SU-DHL-6 (cell line): ENCODE results near the gene OSBPL5.

ENCODE experiments used
- H2AFZ ChIP-seq: fragments of 200-600 bp; sonication (generic); 2 replicates; pipeline ENCODE4 v1.6.1; 2014; ENCODE audit warnings: low read depth, mild to moderate bottlenecking, moderate library complexity, mixed read lengths, antibody characterized with exemption, low read length; ENCODE audit not compliant: severe bottlenecking
- H3F3A ChIP-seq: fragments of 200-600 bp; shearing (Covaris generic); 2 replicates; pipeline ENCODE4 v1.6.0; 2016; ENCODE audit warnings: antibody characterized with exemption, mild to moderate bottlenecking; ENCODE audit not compliant: insufficient read depth
- H3K27ac ChIP-seq: fragments of 200-600 bp; sonication (generic); 2 replicates; pipeline ENCODE4 v1.5.1; 2016; ENCODE audit warnings: low read depth, mild to moderate bottlenecking, low read length, moderate library complexity, mixed read lengths
- H3K27me3 ChIP-seq: fragments of 200-600 bp; sonication (generic), shearing (Covaris generic); 2 replicates; pipeline ENCODE4 v1.6.0; 2014; ENCODE audit warnings: mild to moderate bottlenecking, low read length
- H3K36me3 ChIP-seq: fragments of 200-600 bp; sonication (generic); 2 replicates; pipeline ENCODE4 v1.6.1; 2014; ENCODE audit warnings: mild to moderate bottlenecking, low read length, mixed read lengths
- H3K4me2 ChIP-seq: fragments of 300-600, 200-600 bp; shearing (Covaris generic), sonication (generic); 2 replicates; pipeline ENCODE4 v1.6.0; 2014; ENCODE audit warnings: low read length, low read depth, mild to moderate bottlenecking; ENCODE audit not compliant: poor library complexity, severe bottlenecking
- H3K4me3 ChIP-seq: fragments of 200-600 bp; sonication (generic); 2 replicates; pipeline ENCODE4 v1.5.1; 2014; ENCODE audit warnings: antibody characterized with exemption, low read length, mild to moderate bottlenecking, mixed read lengths; ENCODE audit not compliant: insufficient read depth, poor library complexity, severe bottlenecking
- H3K79me2 ChIP-seq: fragments of 200-600 bp; sonication (generic); 2 replicates; pipeline ENCODE4 v1.6.1; 2014; ENCODE audit warnings: mild to moderate bottlenecking, low read length, moderate library complexity; ENCODE audit not compliant: insufficient read depth
- H3K9ac ChIP-seq: fragments of 200-600 bp; sonication (generic); 2 replicates; pipeline ENCODE4 v1.7.0; 2014; ENCODE audit warnings: mild to moderate bottlenecking, low read length
- H3K9me2 ChIP-seq: fragments of 200-600 bp; sonication (generic); replicated peaks from 2 replicates; pipeline ENCODE4 v1.6.1; 2014; ENCODE audit warnings: low read length; ENCODE audit not compliant: insufficient read depth
- H3K9me3 ChIP-seq: fragments of 200-600 bp; sonication (generic); 2 replicates; pipeline ENCODE4 v1.6.1; 2014; ENCODE audit warnings: low read length, mixed read lengths; ENCODE audit not compliant: insufficient read depth
- H4K20me1 ChIP-seq: fragments of 200-600 bp; sonication (generic); 2 replicates; pipeline ENCODE4 v1.6.1; 2014; ENCODE audit warnings: low read depth, mild to moderate bottlenecking, antibody characterized with exemption, low read length, moderate library complexity, mixed read lengths
- EZH2phosphoT487 ChIP-seq: fragments of 200-600 bp; sonication (generic), shearing (Covaris generic); conservative IDR thresholded peaks from 2 replicates; pipeline ENCODE4 v1.6.1; 2018; ENCODE audit warnings: mild to moderate bottlenecking, antibody characterized with exemption, low read length, moderate library complexity, mixed read lengths
- TF ChIP-seq, protein P1 (sequence below): fragments of 200-600 bp; sonication (generic); IDR thresholded peaks from one replicate; pipeline ENCODE4 v1.5.1; 2017; ENCODE audit warnings: antibody characterized with exemption, mild to moderate bottlenecking, low read length, moderate library complexity; ENCODE audit not compliant: insufficient read depth, poor library complexity, severe bottlenecking

The OSBPL5 gene

DNA sequence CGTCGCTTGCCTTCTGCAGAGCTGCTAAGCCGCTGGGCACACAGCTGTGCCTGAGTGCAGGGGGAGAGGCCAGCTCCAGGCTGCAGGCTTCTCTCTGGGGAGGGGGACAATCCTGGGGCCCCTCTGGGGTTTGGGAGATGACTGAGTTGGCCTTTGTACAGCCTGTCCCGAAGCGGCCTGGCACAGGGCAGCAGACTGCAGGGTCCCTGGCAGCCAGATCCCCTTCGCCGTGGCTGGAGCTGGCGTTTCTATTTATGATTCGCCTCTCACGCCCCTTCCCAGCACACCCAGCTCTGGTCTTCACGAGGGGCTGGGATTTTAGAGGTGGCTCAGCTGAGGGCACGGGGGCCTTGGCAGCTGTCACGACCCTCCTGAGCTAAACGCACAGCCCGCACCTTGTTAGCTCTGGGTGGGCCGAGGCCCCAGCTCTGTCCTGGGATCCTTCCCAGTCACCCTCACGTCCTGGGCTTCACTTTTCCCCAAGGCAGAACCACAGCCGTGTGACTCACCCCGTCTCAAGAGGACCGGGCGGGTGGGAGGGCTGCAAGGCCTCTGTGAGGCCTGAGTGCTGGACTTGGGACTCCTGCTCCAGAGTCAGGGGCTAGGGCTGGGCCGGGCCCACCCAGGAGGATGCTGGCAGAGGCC, 18.4 kb downstream of the OSBPL5 start:
- H3K9me3 ChIP-seq = no peaks in the 10 kb centered on the region
- no peak overlapping the region for H3K4me2 ChIP-seq
- no peak overlapping the region for H3K27ac ChIP-seq
- H3K27me3 ChIP-seq = no peaks in the 10 kb centered on the region
- H2AFZ ChIP-seq = no peak overlapping the region
- no peaks in the 10 kb centered on the region for H3K36me3 ChIP-seq
- H3K9me2 ChIP-seq = no peaks in the 10 kb centered on the region
- H3K9ac ChIP-seq = no peak overlapping the region
- no peaks in the 10 kb centered on the region for H3F3A ChIP-seq
- no peaks in the 10 kb centered on the region for H3K79me2 ChIP-seq
- no peak overlapping the region for H3K4me3 ChIP-seq
- H4K20me1 ChIP-seq = no peaks in the 10 kb centered on the region
- TF ChIP-seq, protein P1, sequence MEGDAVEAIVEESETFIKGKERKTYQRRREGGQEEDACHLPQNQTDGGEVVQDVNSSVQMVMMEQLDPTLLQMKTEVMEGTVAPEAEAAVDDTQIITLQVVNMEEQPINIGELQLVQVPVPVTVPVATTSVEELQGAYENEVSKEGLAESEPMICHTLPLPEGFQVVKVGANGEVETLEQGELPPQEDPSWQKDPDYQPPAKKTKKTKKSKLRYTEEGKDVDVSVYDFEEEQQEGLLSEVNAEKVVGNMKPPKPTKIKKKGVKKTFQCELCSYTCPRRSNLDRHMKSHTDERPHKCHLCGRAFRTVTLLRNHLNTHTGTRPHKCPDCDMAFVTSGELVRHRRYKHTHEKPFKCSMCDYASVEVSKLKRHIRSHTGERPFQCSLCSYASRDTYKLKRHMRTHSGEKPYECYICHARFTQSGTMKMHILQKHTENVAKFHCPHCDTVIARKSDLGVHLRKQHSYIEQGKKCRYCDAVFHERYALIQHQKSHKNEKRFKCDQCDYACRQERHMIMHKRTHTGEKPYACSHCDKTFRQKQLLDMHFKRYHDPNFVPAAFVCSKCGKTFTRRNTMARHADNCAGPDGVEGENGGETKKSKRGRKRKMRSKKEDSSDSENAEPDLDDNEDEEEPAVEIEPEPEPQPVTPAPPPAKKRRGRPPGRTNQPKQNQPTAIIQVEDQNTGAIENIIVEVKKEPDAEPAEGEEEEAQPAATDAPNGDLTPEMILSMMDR = no peak
- TF ChIP-seq EZH2phosphoT487 = no peak

DNA sequence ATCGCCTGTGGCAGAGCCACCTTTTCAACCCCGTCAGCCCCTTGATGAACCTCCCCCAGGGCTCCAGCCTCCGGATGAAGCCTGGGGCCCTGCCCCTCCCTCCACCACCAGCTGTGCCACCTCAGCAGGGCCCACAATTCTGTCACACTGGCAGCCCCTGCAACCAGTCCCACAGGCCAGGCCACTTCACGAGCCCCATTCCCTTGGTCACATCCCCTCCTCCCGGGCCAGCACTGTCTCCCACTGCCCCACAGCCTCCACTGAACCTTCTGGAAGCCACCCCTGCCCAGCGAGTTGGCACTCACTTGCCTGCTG, 19.9 kb downstream of the OSBPL5 start:
- no peaks in the 10 kb centered on the region for H4K20me1 ChIP-seq
- no peak overlapping the region for H3K27ac ChIP-seq
- no peak overlapping the region for H3K4me2 ChIP-seq
- no peaks in the 10 kb centered on the region for H3K79me2 ChIP-seq
- no peaks in the 10 kb centered on the region for H3K27me3 ChIP-seq
- H3K9ac ChIP-seq = no peak overlapping the region
- no peak for TF ChIP-seq EZH2phosphoT487
- TF ChIP-seq, protein P1 = no peak
- no peaks in the 10 kb centered on the region for H3K36me3 ChIP-seq
- H3K4me3 ChIP-seq = no peak overlapping the region
- no peaks in the 10 kb centered on the region for H3K9me2 ChIP-seq
- no peak overlapping the region for H2AFZ ChIP-seq
- H3F3A ChIP-seq = no peaks in the 10 kb centered on the region
- no peaks in the 10 kb centered on the region for H3K9me3 ChIP-seq

DNA sequence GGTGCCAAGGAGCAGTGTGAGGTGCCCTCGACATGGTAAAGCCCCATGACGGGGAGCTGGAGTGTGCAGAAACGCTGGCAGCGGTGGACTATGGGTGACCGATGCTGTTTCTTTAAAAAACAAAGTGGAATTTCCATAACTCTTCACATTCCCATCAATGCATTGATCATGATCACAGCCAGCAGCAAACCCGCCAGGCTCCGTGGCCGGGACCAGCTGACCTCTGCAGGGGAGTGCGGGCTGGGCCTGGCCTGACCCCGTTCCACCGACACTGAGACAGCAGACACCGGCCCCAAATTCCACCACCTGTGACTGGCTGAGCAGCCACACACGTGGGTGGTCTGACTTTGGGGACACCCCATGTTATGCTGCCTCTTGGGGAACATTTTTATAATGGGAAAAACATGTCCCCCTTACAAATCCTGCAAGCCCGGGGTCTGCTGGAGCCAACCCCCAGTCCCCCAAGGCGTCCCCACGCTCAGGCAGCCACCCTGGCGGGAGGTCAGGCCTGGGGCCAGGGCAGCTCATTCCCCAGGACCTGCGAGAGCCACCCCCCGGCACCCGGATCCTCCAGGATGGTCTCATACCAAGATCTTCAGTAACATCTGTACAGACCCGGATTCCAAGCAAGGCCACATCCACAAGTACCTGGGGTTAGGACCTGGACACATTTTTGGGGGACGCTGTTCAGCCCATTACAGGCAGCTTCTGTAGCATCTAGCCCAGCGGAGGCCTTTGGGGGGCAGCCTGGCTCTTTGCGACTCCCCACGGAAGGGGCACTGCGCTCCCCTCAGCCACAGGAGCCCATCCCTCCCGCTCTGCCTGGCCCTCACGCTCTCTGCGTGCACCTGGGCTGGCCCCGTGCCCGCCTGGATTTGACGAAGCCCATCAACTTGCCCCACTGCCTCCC, 20.6 kb downstream of the OSBPL5 start:
- Histone ChIP-seq H2AFZ (no peak overlapping the region), H3K36me3 (no peaks in the 10 kb centered on the region), H3K27ac (no peak overlapping the region), H3K9ac (no peak overlapping the region), H3F3A (no peaks in the 10 kb centered on the region), H3K27me3 (no peaks in the 10 kb centered on the region), H3K9me2 (no peaks in the 10 kb centered on the region), H3K4me2 (no peak overlapping the region), H3K4me3 (no peak overlapping the region), H4K20me1 (no peaks in the 10 kb centered on the region), H3K9me3 (no peaks in the 10 kb centered on the region), H3K79me2 (no peaks in the 10 kb centered on the region)
- TF ChIP-seq EZH2phosphoT487 = no peak
- TF ChIP-seq, protein P1 = no peak
